Measurements from ENCODE around the gene FRMD1.

Gene FRMD1

DNA sequence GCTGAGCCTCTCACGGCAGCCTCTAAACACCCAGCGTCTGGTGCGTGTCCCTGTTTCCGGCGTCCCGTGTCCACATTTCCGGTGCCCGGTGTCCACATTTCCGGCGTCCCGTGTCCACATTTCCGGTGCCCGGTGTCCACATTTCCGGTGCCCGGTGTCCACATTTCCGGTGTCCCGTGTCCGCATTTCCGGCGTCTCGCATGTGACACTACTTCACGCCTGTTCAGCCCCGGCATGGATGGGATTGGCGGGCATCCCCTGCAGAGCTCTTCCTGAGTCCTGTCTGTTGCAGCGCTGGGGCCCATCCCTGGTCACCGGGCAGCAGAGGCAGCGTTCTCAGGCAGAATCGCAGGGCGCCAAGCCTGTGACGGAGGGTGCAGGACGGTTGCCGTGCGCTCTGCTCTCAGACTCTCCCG lies 3.2 kb downstream of the FRMD1 start:
- no peaks in the 10 kb centered on the region for H3K27me3 ChIP-seq
- no peaks in the 10 kb centered on the region for H3K9me3 ChIP-seq
- no peak overlapping the region for H3K4me3 ChIP-seq (ENCODE audit: low read depth in 1 of 2, low read length in 1 of 2)
- TF ChIP-seq, protein P1, sequence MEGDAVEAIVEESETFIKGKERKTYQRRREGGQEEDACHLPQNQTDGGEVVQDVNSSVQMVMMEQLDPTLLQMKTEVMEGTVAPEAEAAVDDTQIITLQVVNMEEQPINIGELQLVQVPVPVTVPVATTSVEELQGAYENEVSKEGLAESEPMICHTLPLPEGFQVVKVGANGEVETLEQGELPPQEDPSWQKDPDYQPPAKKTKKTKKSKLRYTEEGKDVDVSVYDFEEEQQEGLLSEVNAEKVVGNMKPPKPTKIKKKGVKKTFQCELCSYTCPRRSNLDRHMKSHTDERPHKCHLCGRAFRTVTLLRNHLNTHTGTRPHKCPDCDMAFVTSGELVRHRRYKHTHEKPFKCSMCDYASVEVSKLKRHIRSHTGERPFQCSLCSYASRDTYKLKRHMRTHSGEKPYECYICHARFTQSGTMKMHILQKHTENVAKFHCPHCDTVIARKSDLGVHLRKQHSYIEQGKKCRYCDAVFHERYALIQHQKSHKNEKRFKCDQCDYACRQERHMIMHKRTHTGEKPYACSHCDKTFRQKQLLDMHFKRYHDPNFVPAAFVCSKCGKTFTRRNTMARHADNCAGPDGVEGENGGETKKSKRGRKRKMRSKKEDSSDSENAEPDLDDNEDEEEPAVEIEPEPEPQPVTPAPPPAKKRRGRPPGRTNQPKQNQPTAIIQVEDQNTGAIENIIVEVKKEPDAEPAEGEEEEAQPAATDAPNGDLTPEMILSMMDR (IDR thresholded peaks at IDR 0.05) = no peak
- no peaks in the 10 kb centered on the region for H3K36me3 ChIP-seq
- H3K27ac ChIP-seq = no peak overlapping the region
- H3K4me1 ChIP-seq (ENCODE audit: control insufficient read depth in 1 of 2, insufficient read depth in 1 of 2, low read depth in 1 of 2, low read length in 1 of 2) = no peaks in the 10 kb centered on the region

GRCh38 chr6:168075216-168075615 lies 3.8 kb downstream of the FRMD1 start:
- TF ChIP-seq, protein P1 (IDR thresholded peaks at IDR 0.05) = no peak
- H3K27me3 ChIP-seq = no peaks in the 10 kb centered on the region
- no peaks in the 10 kb centered on the region for H3K4me1 ChIP-seq (ENCODE audit: control insufficient read depth in 1 of 2, insufficient read depth in 1 of 2, low read depth in 1 of 2, low read length in 1 of 2)
- H3K36me3 ChIP-seq = no peaks in the 10 kb centered on the region
- H3K27ac ChIP-seq = no peak overlapping the region
- no peaks in the 10 kb centered on the region for H3K9me3 ChIP-seq
- no peak overlapping the region for H3K4me3 ChIP-seq (ENCODE audit: low read depth in 1 of 2, low read length in 1 of 2)

DNA sequence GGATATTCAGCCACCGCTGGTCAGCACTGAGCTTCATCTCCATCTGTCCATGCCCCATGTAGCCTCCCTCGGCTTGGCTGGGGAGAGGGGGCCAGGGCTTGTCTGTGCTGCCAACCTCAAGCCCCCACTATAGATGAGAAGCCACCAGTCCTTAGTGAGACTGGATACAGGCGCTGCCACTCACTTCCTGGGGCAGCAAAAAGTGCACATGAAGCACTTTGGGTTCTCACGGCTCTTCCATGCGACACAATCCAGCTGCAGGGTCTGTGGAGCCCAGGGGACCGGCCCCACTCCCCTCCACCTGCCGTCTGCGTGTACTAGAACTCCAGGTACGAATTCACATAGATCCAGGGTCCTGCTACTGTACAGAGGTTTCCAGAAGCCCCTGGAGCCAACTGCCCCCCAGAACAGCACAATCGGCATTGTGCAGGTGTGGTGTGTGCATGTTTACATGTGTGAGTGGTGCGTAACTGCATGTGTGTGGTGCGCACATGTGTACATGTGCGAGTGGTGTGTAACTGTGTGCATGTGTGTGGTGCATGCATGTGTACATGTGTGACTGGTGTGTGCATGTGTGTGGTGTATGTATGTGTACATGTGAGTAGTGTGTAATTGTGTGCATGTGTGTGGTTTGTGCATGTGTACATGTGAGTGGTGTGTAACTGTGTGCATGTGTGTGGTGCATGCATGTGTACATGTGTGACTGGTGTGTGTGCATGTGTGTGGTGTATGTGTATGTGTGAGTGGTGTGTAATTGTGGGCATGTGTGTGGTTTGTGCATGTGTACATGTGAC lies 4.9 kb downstream of the FRMD1 start:
- no peaks in the 10 kb centered on the region for H3K36me3 ChIP-seq
- H3K27ac ChIP-seq = no peak overlapping the region
- TF ChIP-seq, protein P1 (IDR thresholded peaks at IDR 0.05) = no peak
- H3K9me3 ChIP-seq = no peaks in the 10 kb centered on the region
- no peaks in the 10 kb centered on the region for H3K4me1 ChIP-seq (ENCODE audit: control insufficient read depth in 1 of 2, insufficient read depth in 1 of 2, low read depth in 1 of 2, low read length in 1 of 2)
- no peaks in the 10 kb centered on the region for H3K27me3 ChIP-seq
- no peak overlapping the region for H3K4me3 ChIP-seq (ENCODE audit: low read depth in 1 of 2, low read length in 1 of 2)

- no peaks in the 10 kb centered on the region for H3K9me3 ChIP-seq
- no peaks in the 10 kb centered on the region for H3K4me1 ChIP-seq (ENCODE audit: control insufficient read depth in 1 of 2, insufficient read depth in 1 of 2, low read depth in 1 of 2, low read length in 1 of 2)
- H3K27ac ChIP-seq = no peak overlapping the region
- TF ChIP-seq, protein P1 (IDR thresholded peaks at IDR 0.05) = no peak
- H3K27me3 ChIP-seq = no peaks in the 10 kb centered on the region
- H3K4me3 ChIP-seq (ENCODE audit: low read depth in 1 of 2, low read length in 1 of 2) = no peak overlapping the region
- H3K36me3 ChIP-seq = no peaks in the 10 kb centered on the region
These were observed 6.3 kb downstream of the FRMD1 start for GRCh38 chr6:168072730-168073129.

DNA sequence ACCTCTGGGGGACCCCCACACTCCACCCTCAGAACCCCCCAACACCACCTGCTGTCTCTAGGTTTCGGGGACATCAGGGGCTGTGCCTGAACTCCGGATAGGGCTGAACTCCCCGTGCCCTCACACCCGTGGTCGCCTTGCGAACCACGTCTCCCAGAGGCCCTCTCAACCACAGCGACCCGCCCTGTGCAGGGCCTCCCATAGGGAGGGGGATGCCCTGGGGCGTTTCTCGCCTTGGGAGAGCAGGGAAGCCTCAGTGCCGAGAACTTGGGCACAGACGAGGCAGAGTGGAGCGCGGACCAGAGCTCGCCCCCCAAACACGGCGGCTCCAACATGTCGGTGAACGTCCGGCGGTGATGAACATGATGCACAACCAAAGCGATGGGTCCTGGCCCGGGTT lies 6.8 kb downstream of the FRMD1 start:
- TF ChIP-seq, protein P1 (IDR thresholded peaks at IDR 0.05) = no peak
- H3K36me3 ChIP-seq = no peaks in the 10 kb centered on the region
- no peak overlapping the region for H3K4me3 ChIP-seq (ENCODE audit: low read depth in 1 of 2, low read length in 1 of 2)
- no peaks in the 10 kb centered on the region for H3K27me3 ChIP-seq
- no peaks in the 10 kb centered on the region for H3K9me3 ChIP-seq
- no peak overlapping the region for H3K27ac ChIP-seq
- H3K4me1 ChIP-seq (ENCODE audit: control insufficient read depth in 1 of 2, insufficient read depth in 1 of 2, low read depth in 1 of 2, low read length in 1 of 2) = no peaks in the 10 kb centered on the region

All from neutrophil (primary cell).